Loucy (cell line): ENCODE data around the gene CCR5AS.
"Not testable (repeated sequence)": the region's sequence is repeated elsewhere in the genome, so short reads cannot be mapped to it uniquely, and the experiment has no call there.

Experiments used
- H2AFZ ChIP-seq: fragments of 200-600 bp; sonication (generic); 2 replicates; pipeline ENCODE4 v1.6.0; 2016; ENCODE audit warnings: antibody characterized with exemption, mild to moderate bottlenecking, low read length, moderate library complexity
- H3F3A ChIP-seq: fragments of 200-600 bp; 2 replicates; pipeline ENCODE4 v1.6.0; 2016; ENCODE audit warnings: antibody characterized with exemption, low read depth, mild to moderate bottlenecking
- H3K27me3 ChIP-seq: fragments of 200-600 bp; sonication (generic); 2 replicates; pipeline ENCODE4 v1.6.1; 2014; ENCODE audit warnings: low read length, mild to moderate bottlenecking; ENCODE audit not compliant: insufficient read depth, poor library complexity, severe bottlenecking
- H3K36me3 ChIP-seq: fragments of 200-600 bp; sonication (generic); 2 replicates; pipeline ENCODE4 v1.6.1; 2016; ENCODE audit warnings: low read length; ENCODE audit not compliant: insufficient read depth
- H3K4me1 ChIP-seq: fragments of 200-600 bp; sonication (generic); 2 replicates; pipeline ENCODE4 v1.5.1; 2014; ENCODE audit warnings: low read length, mild to moderate bottlenecking; ENCODE audit not compliant: insufficient read depth, poor library complexity, severe bottlenecking
- H3K4me2 ChIP-seq: fragments of 200-600 bp; sonication (generic); 2 replicates; pipeline ENCODE4 v1.6.0; 2014; ENCODE audit warnings: antibody characterized with exemption, low read length, low read depth, mild to moderate bottlenecking; ENCODE audit not compliant: poor library complexity, severe bottlenecking
- H3K4me3 ChIP-seq: fragments of 200-600 bp; sonication (generic); 2 replicates; pipeline ENCODE4 v1.5.1; 2014; ENCODE audit warnings: low read length, mild to moderate bottlenecking, mixed read lengths; ENCODE audit not compliant: poor library complexity, severe bottlenecking
- H3K79me2 ChIP-seq: fragments of 200-600 bp; sonication (generic); 2 replicates; pipeline ENCODE4 v1.6.1; 2014; ENCODE audit warnings: low read length; ENCODE audit not compliant: insufficient read depth
- H3K9ac ChIP-seq: fragments of 200-600 bp; sonication (generic); 2 replicates; pipeline ENCODE4 v1.6.0; 2014; ENCODE audit warnings: mild to moderate bottlenecking, low read depth, low read length, moderate library complexity; ENCODE audit not compliant: poor library complexity, severe bottlenecking
- H3K9me2 ChIP-seq: fragments of 200-600 bp; sonication (generic); replicated peaks from 2 replicates; pipeline ENCODE4 v1.6.1; 2016; ENCODE audit warnings: low read depth, low read length, mixed read lengths
- H3K9me3 ChIP-seq: fragments of 200-600 bp; sonication (generic); 2 replicates; pipeline ENCODE4 v1.6.1; 2014; ENCODE audit warnings: mild to moderate bottlenecking, antibody characterized with exemption, low read length, low read depth; ENCODE audit not compliant: insufficient read depth
- H4K20me1 ChIP-seq: fragments of 200-600 bp; sonication (generic); 2 replicates; pipeline ENCODE4 v1.6.0; 2014; ENCODE audit warnings: antibody characterized with exemption, low read length, mild to moderate bottlenecking; ENCODE audit not compliant: insufficient read depth, poor library complexity, severe bottlenecking
- CTCF ChIP-seq: fragments of 200-600 bp; sonication (generic); conservative IDR thresholded peaks from 2 replicates; pipeline ENCODE4 v1.5.1; 2014; ENCODE audit warnings: mild to moderate bottlenecking, antibody characterized with exemption, low read length
- EZH2phosphoT487 ChIP-seq: fragments of 200-600 bp; IDR thresholded peaks from 2 replicates; pipeline ENCODE4 v1.6.1; 2018; ENCODE audit warnings: antibody characterized with exemption, mild to moderate bottlenecking, moderate library complexity, borderline replicate concordance

Gene CCR5AS

GRCh38 chr3:46334741-46335478 lies 72.0 kb downstream of the CCR5AS start:
- no peak overlapping the region for H3K4me3 ChIP-seq
- no peak overlapping the region for H2AFZ ChIP-seq
- H3F3A ChIP-seq: no peaks in the 10 kb centered on the region
- no peaks in the 10 kb centered on the region for H3K27me3 ChIP-seq
- H3K9ac ChIP-seq: no peak overlapping the region
- peaks cover 9% of the 10 kb centered on the region; the same call in 1 of the 2 replicates for H3K9me3 ChIP-seq
- H3K36me3 ChIP-seq: no peaks in the 10 kb centered on the region
- no peaks in the 10 kb centered on the region for H3K79me2 ChIP-seq
- TF ChIP-seq EZH2phosphoT487: no peak
- TF ChIP-seq CTCF: no peak
- no peaks in the 10 kb centered on the region for H4K20me1 ChIP-seq
- no peak overlapping the region for H3K4me2 ChIP-seq
- H3K4me1 ChIP-seq: peaks cover 8% of the 10 kb centered on the region
- no peaks in the 10 kb centered on the region for H3K9me2 ChIP-seq

DNA sequence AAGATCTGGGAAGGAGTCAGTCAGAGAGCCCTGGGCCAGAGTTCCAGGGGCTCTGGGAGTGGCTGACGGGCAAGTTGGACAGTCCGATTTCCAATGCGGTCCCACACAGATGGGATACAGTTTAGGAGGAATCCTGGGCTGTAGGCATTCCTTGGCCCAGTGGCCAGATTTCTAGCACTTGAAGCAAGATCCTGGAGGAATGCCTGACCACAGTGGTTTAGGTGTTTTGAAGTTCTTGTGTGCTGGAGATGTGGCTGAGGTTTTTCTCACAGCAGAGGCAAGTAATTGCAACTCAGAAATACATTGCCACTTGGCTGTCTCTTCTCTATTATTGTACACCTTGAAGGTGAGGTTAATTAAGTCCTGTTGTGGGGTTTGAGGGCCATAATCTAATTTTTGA lies 76.2 kb downstream of the CCR5AS start:
- H3K4me1 ChIP-seq, H3K4me3 ChIP-seq, H3K79me2 ChIP-seq, H3K36me3 ChIP-seq, H3K9me3 ChIP-seq, H4K20me1 ChIP-seq, H3K9me2 ChIP-seq, H3K9ac ChIP-seq, H3K4me2 ChIP-seq, H2AFZ ChIP-seq, H3F3A ChIP-seq, H3K27me3 ChIP-seq: not testable (repeated sequence)

GRCh38 chr3:46325645-46326300 lies 81.1 kb downstream of the CCR5AS start:
- no peaks in the 10 kb centered on the region for H3F3A ChIP-seq
- H3K9ac ChIP-seq: no peak overlapping the region
- H3K4me3 ChIP-seq: no peak overlapping the region
- H3K9me3 ChIP-seq: no peaks in the 10 kb centered on the region
- no peak overlapping the region for H2AFZ ChIP-seq
- H3K36me3 ChIP-seq: no peaks in the 10 kb centered on the region
- peaks cover 7% of the 10 kb centered on the region for H3K27me3 ChIP-seq
- no peaks in the 10 kb centered on the region for H3K9me2 ChIP-seq
- no peaks in the 10 kb centered on the region for H4K20me1 ChIP-seq
- peaks cover 4% of the 10 kb centered on the region for H3K4me1 ChIP-seq
- TF ChIP-seq CTCF (no peak), EZH2phosphoT487 (no peak)
- H3K4me2 ChIP-seq: no peak overlapping the region
- no peaks in the 10 kb centered on the region for H3K79me2 ChIP-seq
